Heart left ventricle (tissue), 13 donors: ENCODE results near the gene RBKS.

Experiments
- POLR2A ChIP-seq, 2 donors: fragments of 450-650 bp; IDR thresholded peaks; one replicate each; pipeline ENCODE4 v1.6.1; 2017; ENCODE audit warnings: antibody characterized with exemption in 2 of 2, mild to moderate bottlenecking in 2 of 2, moderate library complexity in 2 of 2
- TF ChIP-seq, protein P1 (sequence below), 12 donors: fragments of 200-600 bp; sonication (generic) in 4 of 12; IDR thresholded peaks; one replicate each; pipeline versions ENCODE4 v1.5.0 to v1.8.0; 2018 to 2022; ENCODE audit warnings: antibody characterized with exemption in 12 of 12, mild to moderate bottlenecking in 5 of 12
- donor health status: ischemic (EF 13 %, LVEDD 7.1; RV severe dilation, severe dysfunction).
- donor health status: DM: no; HTN: yes; CAD: no.
- donor health status: DM: no; HTN: no; CAD: no.
- donor health status: ischemic (EF 25% LVEDD 6.9; RV normal size, moderate dysfunction).
- donor health status: ischemic (EF 25% LVEDD 5.7; RV mildly dilated, moderate dysfunction).
- donor health status: ischemic (EF 35%, LVEDD 5.7; RV mildly dilated, moderate dysfunction).
- donor health status: nonischemic (EF 11% LVEDD 7.7; RV severe dilation, severe dysfunction).
- donor health status: DM: yes; HTN: yes; CAD: no.
- donor health status: PGD.
- donor health status: ischemic (EF 29% LVEDD 5.4; RV normal size, mild dysfunction).
- donor health status: nonischemic (EF 23%, LVEDD 6.1; RV moderate dilation, normal function).

- TF ChIP-seq, protein P1, sequence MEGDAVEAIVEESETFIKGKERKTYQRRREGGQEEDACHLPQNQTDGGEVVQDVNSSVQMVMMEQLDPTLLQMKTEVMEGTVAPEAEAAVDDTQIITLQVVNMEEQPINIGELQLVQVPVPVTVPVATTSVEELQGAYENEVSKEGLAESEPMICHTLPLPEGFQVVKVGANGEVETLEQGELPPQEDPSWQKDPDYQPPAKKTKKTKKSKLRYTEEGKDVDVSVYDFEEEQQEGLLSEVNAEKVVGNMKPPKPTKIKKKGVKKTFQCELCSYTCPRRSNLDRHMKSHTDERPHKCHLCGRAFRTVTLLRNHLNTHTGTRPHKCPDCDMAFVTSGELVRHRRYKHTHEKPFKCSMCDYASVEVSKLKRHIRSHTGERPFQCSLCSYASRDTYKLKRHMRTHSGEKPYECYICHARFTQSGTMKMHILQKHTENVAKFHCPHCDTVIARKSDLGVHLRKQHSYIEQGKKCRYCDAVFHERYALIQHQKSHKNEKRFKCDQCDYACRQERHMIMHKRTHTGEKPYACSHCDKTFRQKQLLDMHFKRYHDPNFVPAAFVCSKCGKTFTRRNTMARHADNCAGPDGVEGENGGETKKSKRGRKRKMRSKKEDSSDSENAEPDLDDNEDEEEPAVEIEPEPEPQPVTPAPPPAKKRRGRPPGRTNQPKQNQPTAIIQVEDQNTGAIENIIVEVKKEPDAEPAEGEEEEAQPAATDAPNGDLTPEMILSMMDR (IDR thresholded peaks at IDR 0.05), result no peak
- TF ChIP-seq POLR2A (IDR thresholded peaks at IDR 0.05), result no peak
Measured at GRCh38 chr2:27823135-27823534, 67.1 kb downstream of the RBKS start.
